H9 (cell line): Measurements from ENCODE around the gene PRR36. TPM values are rescaled to one million over a fixed set of nuclear protein-coding genes. Genes with fewer than 3 reads are reported as not detected.

ENCODE experiments used
- DNase-seq: peaks from one replicate; pipeline ENCODE4 v3.0.0-alpha.2; 2017
- H2AFZ ChIP-seq: one replicate; pipeline ENCODE4 v1.6.1; 2013; ENCODE audit warnings: mild to moderate bottlenecking, low read length, control low read depth, moderate library complexity
- H2AK5ac ChIP-seq: 2 replicates; pipeline ENCODE4 v1.6.1; 2013; ENCODE audit warnings: low read length, control low read depth, mixed read lengths; ENCODE audit not compliant: insufficient read length
- H2BK120ac ChIP-seq: one replicate; pipeline ENCODE4 v1.6.1; 2013; ENCODE audit warnings: low read depth, mild to moderate bottlenecking, low read length, control low read depth, inconsistent platforms; ENCODE audit not compliant: poor library complexity, severe bottlenecking
- H2BK12ac ChIP-seq: 2 replicates; pipeline ENCODE4 v1.6.1; 2013; ENCODE audit warnings: low read length, control low read depth, mixed read lengths, low read depth; ENCODE audit not compliant: insufficient read length
- H2BK15ac ChIP-seq: 2 replicates; pipeline ENCODE4 v1.6.1; 2013; ENCODE audit warnings: low read depth, low read length, control low read depth
- H2BK20ac ChIP-seq: one replicate; pipeline ENCODE4 v1.6.1; 2013; ENCODE audit warnings: low read depth, mild to moderate bottlenecking, low read length, control low read depth, inconsistent platforms; ENCODE audit not compliant: poor library complexity, severe bottlenecking
- H2BK5ac ChIP-seq: 2 replicates; pipeline ENCODE4 v1.6.1; 2013; ENCODE audit warnings: low read length, control low read depth, mixed read lengths; ENCODE audit not compliant: insufficient read length
- H3K14ac ChIP-seq: 2 replicates; pipeline ENCODE4 v1.6.1; 2013; ENCODE audit warnings: low read length, control low read depth; ENCODE audit not compliant: insufficient read depth
- H3K18ac ChIP-seq: 2 replicates; pipeline ENCODE4 v1.6.1; 2013; ENCODE audit warnings: low read depth, mild to moderate bottlenecking, mixed read lengths, low read length, control low read depth; ENCODE audit not compliant: insufficient read length
- H3K23ac ChIP-seq: 2 replicates; pipeline ENCODE4 v1.6.1; 2013; ENCODE audit warnings: low read length, control low read depth, mixed read lengths, low read depth; ENCODE audit not compliant: insufficient read length
- H3K23me2 ChIP-seq: 2 replicates; pipeline ENCODE4 v1.6.1; 2013; ENCODE audit warnings: low read depth, mild to moderate bottlenecking, mixed read lengths, low read length, control low read depth; ENCODE audit not compliant: insufficient read length, poor library complexity, severe bottlenecking
- H3K27ac ChIP-seq: 2 replicates; pipeline ENCODE4 v1.5.1; 2013; ENCODE audit warnings: low read length, control low read depth, mixed read lengths, low read depth; ENCODE audit not compliant: insufficient read length
- H3K27me3 ChIP-seq: 2 replicates; pipeline ENCODE4 v1.6.1; 2013; ENCODE audit warnings: low read length, control low read depth, inconsistent platforms; ENCODE audit not compliant: insufficient read depth
- H3K4ac ChIP-seq: 2 replicates; pipeline ENCODE4 v1.6.1; 2013; ENCODE audit warnings: low read depth, mild to moderate bottlenecking, control low read depth, inconsistent platforms, low read length, moderate library complexity
- H3K4me1 ChIP-seq: 2 replicates; pipeline ENCODE4 v1.6.1; 2013; ENCODE audit warnings: low read length, control low read depth, inconsistent platforms; ENCODE audit not compliant: insufficient read depth
- H3K4me2 ChIP-seq: 2 replicates; pipeline ENCODE4 v1.6.1; 2013; ENCODE audit warnings: low read length, control low read depth, mixed read lengths; ENCODE audit not compliant: insufficient read length, insufficient read depth
- H3K56ac ChIP-seq: 2 replicates; pipeline ENCODE4 v1.6.1; 2013; ENCODE audit warnings: low read depth, mild to moderate bottlenecking, mixed read lengths, low read length, control low read depth; ENCODE audit not compliant: insufficient read length
- H3K79me1 ChIP-seq: 2 replicates; pipeline ENCODE4 v1.6.1; 2013; ENCODE audit warnings: low read depth, mild to moderate bottlenecking, moderate library complexity, low read length, control low read depth, inconsistent platforms; ENCODE audit not compliant: insufficient read depth, poor library complexity, severe bottlenecking
- H3K79me2 ChIP-seq: 2 replicates; pipeline ENCODE4 v1.6.1; 2013; ENCODE audit warnings: low read length, control low read depth, inconsistent platforms; ENCODE audit not compliant: insufficient read depth
- H3K9ac ChIP-seq: 2 replicates; pipeline ENCODE4 v1.6.1; 2013; ENCODE audit warnings: low read length, control low read depth, mixed read lengths; ENCODE audit not compliant: insufficient read length; ENCODE audit errors: extremely low read depth
- H3K9me3 ChIP-seq: one replicate; pipeline ENCODE4 v1.6.1; 2013; ENCODE audit warnings: low read depth, low read length, inconsistent platforms; ENCODE audit not compliant: control insufficient read depth
- H3T11ph ChIP-seq: one replicate; pipeline ENCODE4 v1.6.1; 2013; ENCODE audit warnings: mild to moderate bottlenecking, low read length, control low read depth, inconsistent platforms
- H4K20me1 ChIP-seq: one replicate; pipeline ENCODE4 v1.6.1; 2013; ENCODE audit not compliant: control insufficient read depth, insufficient read length, insufficient read depth
- H4K5ac ChIP-seq: 2 replicates; pipeline ENCODE4 v1.6.1; 2013; ENCODE audit warnings: low read depth, mild to moderate bottlenecking, mixed read lengths, low read length, control low read depth; ENCODE audit not compliant: insufficient read length
- H4K8ac ChIP-seq: replicated peaks from 2 replicates; pipeline ENCODE4 v1.6.1; 2013; ENCODE audit warnings: low read length, control low read depth, mixed read lengths, low read depth; ENCODE audit not compliant: insufficient read length
- H4K91ac ChIP-seq: 2 replicates; pipeline ENCODE4 v1.6.1; 2013; ENCODE audit warnings: low read depth, mild to moderate bottlenecking, moderate library complexity, mixed read lengths, low read length, control low read depth; ENCODE audit not compliant: insufficient read length
- H3K27ac Mint-ChIP-seq, 3 experiments: 2 replicates in 2 of 3; 3 replicates in 1 of 3; pipeline ENCODE4 v1.8.0; 2020 to 2021; ENCODE audit warnings: mixed read lengths in 3 of 3, mild to moderate bottlenecking in 1 of 3, moderate library complexity in 1 of 3
- H3K27me3 Mint-ChIP-seq: 2 replicates; pipeline ENCODE4 v1.8.0; 2021; ENCODE audit warnings: low read depth, mild to moderate bottlenecking, moderate library complexity, mixed read lengths
- H3K36me3 Mint-ChIP-seq, 3 experiments: 2 replicates in 2 of 3; 3 replicates in 1 of 3; pipeline ENCODE4 v1.8.0; 2020 to 2021; ENCODE audit warnings: low read depth in 3 of 3, mixed read lengths in 3 of 3; ENCODE audit not compliant: insufficient read depth in 1 of 3
- H3K4me1 Mint-ChIP-seq, 2 experiments: 2 replicates each; pipeline ENCODE4 v1.8.0; 2020; ENCODE audit warnings: mixed read lengths in 2 of 2
- H3K4me3 Mint-ChIP-seq, 2 experiments: 2 replicates in 1 of 2; 3 replicates in 1 of 2; pipeline ENCODE4 v1.8.0; 2020 to 2021; ENCODE audit warnings: mild to moderate bottlenecking in 2 of 2, mixed read lengths in 2 of 2, moderate library complexity in 1 of 2
- H3K9me3 Mint-ChIP-seq, 2 experiments: 2 replicates in 1 of 2; 3 replicates in 1 of 2; pipeline ENCODE4 v1.8.0; 2020; ENCODE audit warnings: mild to moderate bottlenecking in 2 of 2, mixed read lengths in 2 of 2, moderate library complexity in 1 of 2
- WGBS: extraction: QIAGEN DNeasy Blood & Tissue Kit; methylation state at CpG from one replicate; pipeline ENCODE4 v1.1.7; 2013; ENCODE audit warnings: missing lambda C conversion rate, low lambda C conversion rate, mixed read lengths; ENCODE audit not compliant: insufficient read length; ENCODE audit errors: extremely low coverage; 5-methylcytosine and 5-hydroxymethylcytosine counted together
- total RNA-seq: library from RNA; stranded (reverse); gene quantifications from 2 replicates; pipeline ENCODE4 v1.2.1, GENCODE V29; 2021
- TF ChIP-seq, protein P1 (sequence below): fragments of 200-600 bp; sonication (generic); conservative IDR thresholded peaks from 3 replicates; pipeline ENCODE4 v1.8.0; 2021; ENCODE audit warnings: antibody characterized with exemption, mild to moderate bottlenecking

Gene PRR36
- total RNA-seq, 1 experiment from 2014 or later: 20.4 TPM

DNA sequence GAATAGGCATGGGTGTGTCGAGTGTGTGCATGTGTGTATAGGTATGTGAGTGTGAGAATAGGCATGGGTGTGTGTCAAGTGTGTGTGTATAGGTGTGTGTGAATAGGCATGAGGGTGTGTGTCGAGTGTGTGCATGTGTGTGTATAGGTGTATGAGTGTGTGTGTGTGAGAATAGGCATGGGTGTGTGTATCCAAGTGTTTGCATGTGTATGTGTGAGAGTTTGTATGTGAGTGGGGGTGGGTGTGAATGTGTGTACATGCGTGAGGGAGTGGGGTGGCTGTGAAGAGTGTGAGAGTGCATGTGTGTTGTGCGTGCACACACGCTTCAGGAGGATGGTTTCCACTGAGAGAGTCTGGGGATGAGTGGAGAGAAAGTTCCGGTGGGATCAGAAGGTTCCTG lies 30.7 kb downstream of the PRR36 start:
- no peak for DNase-seq
- 100% methylated on average over 1 of the region's 6 CpGs for WGBS
- Mint-ChIP-seq H3K4me1 (no peaks in the 10 kb centered on the region), H3K27me3 (peaks cover 27% of the 10 kb centered on the region), H3K9me3 (peaks cover 0 to 3% of the 10 kb centered on the region in 2 experiments; a peak in 1 of 5 replicates), H3K36me3 (no peaks in the 10 kb centered on the region), H3K4me3 (no peak overlapping the region), H3K27ac (no peak overlapping the region)
- no peak overlapping the region for H2BK20ac ChIP-seq
- H3K56ac ChIP-seq: no peak overlapping the region
- no peak overlapping the region for H2BK12ac ChIP-seq
- H3K4ac ChIP-seq: no peak overlapping the region
- no peak overlapping the region for H2AK5ac ChIP-seq
- H2AFZ ChIP-seq: no peak overlapping the region
- H3K23ac ChIP-seq: no peak overlapping the region
- no peak overlapping the region for H3T11ph ChIP-seq
- H4K5ac ChIP-seq: no peak overlapping the region
- H3K9me3 ChIP-seq: no peaks in the 10 kb centered on the region
- no peak overlapping the region for H3K9ac ChIP-seq
- H3K23me2 ChIP-seq: no peaks in the 10 kb centered on the region
- no peaks in the 10 kb centered on the region for H3K27me3 ChIP-seq
- no peak overlapping the region for H2BK5ac ChIP-seq
- H3K4me2 ChIP-seq: no peak overlapping the region
- no peak overlapping the region for H3K18ac ChIP-seq
- H3K79me2 ChIP-seq: no peaks in the 10 kb centered on the region
- H3K14ac ChIP-seq: no peak overlapping the region
- TF ChIP-seq, protein P1, sequence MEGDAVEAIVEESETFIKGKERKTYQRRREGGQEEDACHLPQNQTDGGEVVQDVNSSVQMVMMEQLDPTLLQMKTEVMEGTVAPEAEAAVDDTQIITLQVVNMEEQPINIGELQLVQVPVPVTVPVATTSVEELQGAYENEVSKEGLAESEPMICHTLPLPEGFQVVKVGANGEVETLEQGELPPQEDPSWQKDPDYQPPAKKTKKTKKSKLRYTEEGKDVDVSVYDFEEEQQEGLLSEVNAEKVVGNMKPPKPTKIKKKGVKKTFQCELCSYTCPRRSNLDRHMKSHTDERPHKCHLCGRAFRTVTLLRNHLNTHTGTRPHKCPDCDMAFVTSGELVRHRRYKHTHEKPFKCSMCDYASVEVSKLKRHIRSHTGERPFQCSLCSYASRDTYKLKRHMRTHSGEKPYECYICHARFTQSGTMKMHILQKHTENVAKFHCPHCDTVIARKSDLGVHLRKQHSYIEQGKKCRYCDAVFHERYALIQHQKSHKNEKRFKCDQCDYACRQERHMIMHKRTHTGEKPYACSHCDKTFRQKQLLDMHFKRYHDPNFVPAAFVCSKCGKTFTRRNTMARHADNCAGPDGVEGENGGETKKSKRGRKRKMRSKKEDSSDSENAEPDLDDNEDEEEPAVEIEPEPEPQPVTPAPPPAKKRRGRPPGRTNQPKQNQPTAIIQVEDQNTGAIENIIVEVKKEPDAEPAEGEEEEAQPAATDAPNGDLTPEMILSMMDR: no peak
- H4K91ac ChIP-seq: no peak overlapping the region
- no peak overlapping the region for H2BK15ac ChIP-seq
- H4K8ac ChIP-seq: no peak overlapping the region
- H3K27ac ChIP-seq: no peak overlapping the region
- no peaks in the 10 kb centered on the region for H3K79me1 ChIP-seq
- H2BK120ac ChIP-seq: no peak overlapping the region
- H3K4me1 ChIP-seq: no peaks in the 10 kb centered on the region
- H4K20me1 ChIP-seq: peaks cover 5% of the 10 kb centered on the region
